HFF-Myc (cell line): Measurements from ENCODE around the gene DGCR8.
A peak's percentile ranks its signal among the peaks of the same experiment; 100 is the strongest.

Experiments used
- DNase-seq: peaks from one replicate; pipeline ENCODE4 v3.0.0-alpha.2; 2011; ENCODE audit warnings: low read depth; ENCODE audit errors: extremely low read depth
- H3K4me3 ChIP-seq: replicated peaks from 2 replicates; pipeline ENCODE4 v1.5.1; 2011; ENCODE audit warnings: low read depth, mild to moderate bottlenecking, control low read depth, low read length
- TF ChIP-seq, protein P1 (sequence below): IDR thresholded peaks from 2 replicates; pipeline ENCODE4 v1.5.1; 2012; ENCODE audit warnings: mild to moderate bottlenecking, low read depth, low read length, control low read depth; ENCODE audit errors: missing control alignments

The DGCR8 gene

DNA sequence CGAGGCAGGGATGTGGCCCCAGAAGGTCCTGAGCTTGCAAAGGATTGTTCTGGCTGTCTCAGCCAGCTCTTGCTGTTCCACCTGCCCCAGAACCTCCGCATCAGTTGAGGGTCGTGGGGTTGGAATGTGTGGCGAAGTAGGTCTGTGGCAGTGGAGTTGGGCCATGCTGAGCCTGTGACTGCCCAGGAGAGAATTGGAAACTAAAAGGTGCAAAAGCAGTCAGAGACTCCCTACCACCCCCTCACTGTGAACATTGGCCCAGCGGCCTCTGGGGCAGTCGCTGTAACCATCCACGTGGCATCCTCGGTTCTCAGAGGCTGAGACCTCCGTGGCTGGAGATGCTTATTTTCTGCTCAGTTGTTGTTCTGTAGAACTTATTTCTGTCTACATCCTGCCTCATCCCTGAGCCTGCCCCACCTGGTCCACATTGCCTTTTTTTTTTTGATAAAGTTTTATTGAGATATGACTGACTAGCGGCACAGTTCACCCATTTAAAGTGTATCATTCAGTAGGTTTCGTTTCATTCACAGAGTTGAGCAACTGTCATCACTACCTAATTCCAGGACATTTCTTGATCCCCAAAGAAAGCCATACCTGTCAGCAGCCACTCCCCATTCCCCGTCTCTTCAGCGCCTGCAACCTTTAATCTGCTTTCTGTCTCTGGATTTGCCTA, 22.3 kb upstream of the DGCR8 start:
- TF ChIP-seq, protein P1, sequence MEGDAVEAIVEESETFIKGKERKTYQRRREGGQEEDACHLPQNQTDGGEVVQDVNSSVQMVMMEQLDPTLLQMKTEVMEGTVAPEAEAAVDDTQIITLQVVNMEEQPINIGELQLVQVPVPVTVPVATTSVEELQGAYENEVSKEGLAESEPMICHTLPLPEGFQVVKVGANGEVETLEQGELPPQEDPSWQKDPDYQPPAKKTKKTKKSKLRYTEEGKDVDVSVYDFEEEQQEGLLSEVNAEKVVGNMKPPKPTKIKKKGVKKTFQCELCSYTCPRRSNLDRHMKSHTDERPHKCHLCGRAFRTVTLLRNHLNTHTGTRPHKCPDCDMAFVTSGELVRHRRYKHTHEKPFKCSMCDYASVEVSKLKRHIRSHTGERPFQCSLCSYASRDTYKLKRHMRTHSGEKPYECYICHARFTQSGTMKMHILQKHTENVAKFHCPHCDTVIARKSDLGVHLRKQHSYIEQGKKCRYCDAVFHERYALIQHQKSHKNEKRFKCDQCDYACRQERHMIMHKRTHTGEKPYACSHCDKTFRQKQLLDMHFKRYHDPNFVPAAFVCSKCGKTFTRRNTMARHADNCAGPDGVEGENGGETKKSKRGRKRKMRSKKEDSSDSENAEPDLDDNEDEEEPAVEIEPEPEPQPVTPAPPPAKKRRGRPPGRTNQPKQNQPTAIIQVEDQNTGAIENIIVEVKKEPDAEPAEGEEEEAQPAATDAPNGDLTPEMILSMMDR = no peak
- H3K4me3 ChIP-seq = no peak overlapping the region
- no peak for DNase-seq

DNA sequence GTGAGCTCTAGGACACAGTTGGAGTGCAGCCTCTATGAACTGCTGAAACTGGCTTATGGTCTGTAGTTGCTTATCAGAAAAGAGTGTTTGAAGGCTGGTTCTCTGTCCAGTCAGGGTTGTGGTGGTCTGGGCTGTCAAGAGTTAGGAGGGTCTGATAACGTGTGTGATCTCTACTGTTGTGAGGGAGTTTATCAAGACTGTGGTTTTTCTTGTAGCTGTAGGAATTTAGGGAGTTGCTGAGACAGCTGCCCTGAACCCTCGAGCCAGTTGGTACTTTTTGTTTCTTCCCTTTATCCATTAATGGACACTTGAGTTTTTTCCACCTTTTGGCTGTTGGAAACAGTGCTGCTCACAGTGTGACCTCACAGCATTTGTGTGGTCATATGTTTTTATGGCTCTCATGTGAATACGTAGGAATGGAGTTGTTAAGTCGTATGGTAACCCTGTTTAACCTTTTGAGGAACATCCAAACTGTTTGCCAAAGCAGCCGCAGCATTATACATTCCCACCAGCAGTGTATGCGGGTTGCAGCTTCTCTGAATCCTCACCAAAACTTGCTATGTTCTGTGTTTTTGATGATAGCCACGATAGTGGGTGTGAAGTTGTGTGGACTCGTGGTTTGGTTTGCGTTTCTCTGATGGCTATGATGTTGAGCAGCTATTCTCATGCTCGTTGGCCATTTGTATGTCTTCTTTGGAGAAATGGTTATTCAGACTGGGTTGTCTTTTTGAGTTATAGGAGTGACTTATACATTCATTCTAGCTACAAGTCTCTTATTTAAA, 20.9 kb upstream of the DGCR8 start:
- TF ChIP-seq, protein P1 = no peak
- no peak for DNase-seq
- H3K4me3 ChIP-seq = no peak overlapping the region

DNA sequence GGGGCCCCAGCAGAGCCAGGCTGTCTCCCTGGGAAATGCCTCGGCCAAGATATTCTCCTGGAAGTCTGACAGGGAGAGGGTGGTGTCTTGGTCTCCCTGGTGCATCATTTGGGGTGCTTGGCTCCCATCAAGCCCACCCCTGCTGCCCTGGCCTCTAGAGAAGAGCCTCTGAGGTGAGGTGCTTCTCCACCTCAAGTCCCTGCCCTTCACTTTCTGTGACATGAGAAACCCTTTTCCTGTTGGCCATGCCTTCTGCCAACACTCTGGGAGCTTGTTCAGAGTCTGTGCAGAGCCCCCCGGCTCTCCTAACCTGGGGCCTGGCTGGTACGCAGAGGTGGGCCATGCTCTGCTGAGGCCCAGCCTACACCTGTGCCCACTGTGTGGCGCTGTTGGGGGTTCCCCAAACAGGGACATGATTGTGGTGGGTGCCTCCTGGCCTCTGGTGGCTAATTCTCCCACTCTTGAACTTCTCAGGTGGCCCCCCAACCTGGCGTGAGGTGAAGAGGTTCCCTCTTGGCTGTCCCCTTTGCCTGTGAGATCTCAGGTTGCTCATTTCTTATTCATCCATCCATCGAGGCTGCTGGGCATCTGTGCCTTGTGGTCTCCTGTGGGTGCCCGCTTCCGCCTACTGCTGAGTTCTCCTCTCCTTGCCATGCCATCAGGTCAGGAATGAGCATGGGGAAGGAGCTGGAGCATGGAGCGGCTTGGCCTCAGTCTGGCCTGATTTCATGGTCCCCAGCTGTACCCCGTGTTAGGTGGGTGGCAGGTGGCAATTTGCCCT, 19.2 kb upstream of the DGCR8 start:
- no peak overlapping the region for H3K4me3 ChIP-seq
- TF ChIP-seq, protein P1 = no peak
- DNase-seq = no peak

DNA sequence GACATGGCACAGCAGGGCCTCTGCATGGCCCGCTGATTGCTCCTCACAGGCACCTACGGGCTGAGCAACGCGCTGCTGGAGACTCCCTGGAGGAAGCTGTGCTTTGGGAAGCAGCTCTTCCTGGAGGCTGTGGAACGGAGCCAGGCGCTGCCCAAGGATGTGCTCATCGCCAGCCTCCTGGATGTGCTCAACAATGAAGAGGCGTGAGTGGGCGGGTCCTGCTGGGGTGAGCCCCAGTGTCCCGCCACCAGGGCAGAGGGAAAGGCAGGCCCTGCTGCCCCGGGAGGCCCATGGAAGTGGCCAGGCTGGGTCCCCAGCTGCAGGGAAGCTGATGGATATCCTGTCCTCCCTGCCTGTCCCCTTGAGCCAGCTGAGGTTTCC, 18.6 kb upstream of the DGCR8 start:
- no peak for DNase-seq
- TF ChIP-seq, protein P1 = no peak
- no peak overlapping the region for H3K4me3 ChIP-seq

DNA sequence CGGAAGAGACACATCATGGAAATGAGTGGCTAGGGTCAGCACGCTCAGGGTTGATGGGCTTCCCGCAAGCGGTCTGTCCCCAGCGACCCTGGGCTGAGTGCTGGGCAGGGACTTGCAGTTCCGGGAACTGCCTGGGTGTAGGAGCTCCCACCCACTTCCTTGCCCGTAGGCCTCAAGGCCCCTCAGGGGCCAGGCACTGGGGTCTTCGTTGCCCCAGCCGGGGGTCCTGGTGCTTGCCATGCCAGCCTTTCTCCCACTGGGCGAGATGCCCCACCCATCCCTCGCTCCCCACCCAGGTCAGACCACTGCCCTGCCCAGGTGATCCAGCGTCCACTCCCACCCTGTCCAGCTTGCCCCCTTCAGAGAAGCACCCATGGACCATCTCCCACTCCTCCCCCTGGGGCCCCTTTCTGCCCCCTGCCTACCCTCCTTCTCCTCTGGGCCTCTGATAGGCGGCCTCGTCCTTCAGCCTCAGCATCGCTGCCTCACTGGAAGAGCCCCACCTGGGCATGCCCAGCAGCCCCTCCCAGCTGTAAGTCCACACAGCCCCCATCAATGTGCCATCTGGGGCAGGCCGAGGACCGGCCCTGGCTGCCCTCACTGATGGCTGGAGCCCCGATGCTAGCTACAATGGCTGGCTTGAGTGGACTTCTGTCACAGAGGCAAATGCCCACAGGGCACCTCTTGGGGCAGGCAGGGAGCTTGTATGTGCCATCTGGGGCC, 17.8 kb upstream of the DGCR8 start:
- TF ChIP-seq, protein P1 = no peak
- DNase-seq = no peak
- no peak overlapping the region for H3K4me3 ChIP-seq

DNA sequence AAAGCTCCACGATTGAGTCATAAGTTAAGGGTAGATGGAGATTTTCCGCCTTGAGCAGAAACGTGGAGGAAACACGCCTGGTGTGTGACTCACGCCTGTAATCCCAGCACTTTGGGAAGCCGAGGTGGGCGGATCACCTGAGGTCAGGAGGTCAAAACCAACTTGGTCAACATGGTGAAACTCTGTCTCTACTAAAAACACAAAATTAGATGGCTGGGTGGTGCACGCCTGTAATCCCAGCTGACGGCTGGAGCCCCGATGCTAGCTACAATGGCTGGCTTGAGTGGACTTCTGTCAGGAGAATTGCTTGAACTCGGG, 17.3 kb upstream of the DGCR8 start:
- DNase-seq = peak; percentile 46
- TF ChIP-seq, protein P1 = no peak

More for the DNA sequence above, 17.3 kb upstream of the DGCR8 start:
- no peak overlapping the region for H3K4me3 ChIP-seq
